HG03045 (cell line): ENCODE measurements around the gene EFNA5.
A peak's percentile ranks its signal among the peaks of the same experiment; 100 is the strongest.

Experiments
- ATAC-seq: cut with Tn5 transposase; IDR thresholded peaks from one replicate; pipeline ENCODE4 v1.9.1; 2021; ENCODE audit warnings: mild to moderate bottlenecking, moderate library complexity; ENCODE audit not compliant: unreplicated experiment

EFNA5 gene

DNA sequence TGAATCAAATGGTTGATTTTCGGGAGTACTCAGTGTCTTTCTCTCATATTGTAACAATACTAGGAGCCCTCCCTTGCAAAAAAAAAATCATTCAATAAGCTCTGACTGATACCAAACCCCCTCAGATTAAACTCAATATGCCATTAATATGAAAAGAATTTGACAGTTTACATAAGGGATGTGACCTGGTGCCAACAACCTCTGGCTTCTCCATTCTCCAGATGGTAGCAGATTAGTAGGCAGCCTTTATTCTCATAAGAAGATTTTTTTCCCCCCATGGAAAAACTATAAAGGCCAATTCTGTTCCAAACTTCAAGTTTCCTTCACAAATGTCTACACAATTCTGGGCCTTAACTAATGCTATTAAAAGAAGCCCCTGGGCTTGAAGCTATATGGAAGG is 96.5 kb downstream of the EFNA5 start:
- no peak for ATAC-seq

DNA sequence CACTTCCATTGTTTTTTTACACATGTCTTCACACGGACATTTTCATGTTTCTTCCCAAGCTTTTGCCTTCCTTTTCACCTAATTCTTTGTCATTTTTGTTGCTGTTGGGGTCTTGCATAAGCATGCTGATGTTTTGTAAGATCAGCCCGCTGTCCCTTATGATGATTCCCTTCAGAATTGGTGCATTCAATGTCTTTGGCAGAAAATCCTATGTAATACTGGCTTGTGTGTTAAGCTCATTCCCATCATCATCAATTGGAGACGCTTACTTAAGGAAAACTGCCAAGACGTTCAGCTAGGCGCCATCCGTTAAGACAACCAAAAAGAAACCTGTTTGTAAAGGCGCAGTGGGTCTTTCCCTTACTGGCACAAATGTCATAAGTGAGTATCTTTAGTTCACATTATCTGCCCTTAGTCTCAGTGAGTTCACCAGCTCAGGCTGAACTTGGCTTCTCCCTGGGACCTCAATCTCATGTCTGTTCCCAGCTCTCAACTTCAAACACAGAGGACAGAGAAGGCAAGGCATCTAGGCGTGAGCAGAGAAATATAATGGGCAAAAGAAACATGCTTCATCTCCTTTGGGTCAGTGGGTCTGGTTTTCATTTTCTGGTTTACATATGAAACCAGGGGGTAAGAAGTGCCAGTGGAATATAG is 97.9 kb downstream of the EFNA5 start:
- ATAC-seq: no peak

- peak; percentile 80 for ATAC-seq
Observed at GRCh38 chr5:107571621-107572536, 98.9 kb downstream of the EFNA5 start.

DNA sequence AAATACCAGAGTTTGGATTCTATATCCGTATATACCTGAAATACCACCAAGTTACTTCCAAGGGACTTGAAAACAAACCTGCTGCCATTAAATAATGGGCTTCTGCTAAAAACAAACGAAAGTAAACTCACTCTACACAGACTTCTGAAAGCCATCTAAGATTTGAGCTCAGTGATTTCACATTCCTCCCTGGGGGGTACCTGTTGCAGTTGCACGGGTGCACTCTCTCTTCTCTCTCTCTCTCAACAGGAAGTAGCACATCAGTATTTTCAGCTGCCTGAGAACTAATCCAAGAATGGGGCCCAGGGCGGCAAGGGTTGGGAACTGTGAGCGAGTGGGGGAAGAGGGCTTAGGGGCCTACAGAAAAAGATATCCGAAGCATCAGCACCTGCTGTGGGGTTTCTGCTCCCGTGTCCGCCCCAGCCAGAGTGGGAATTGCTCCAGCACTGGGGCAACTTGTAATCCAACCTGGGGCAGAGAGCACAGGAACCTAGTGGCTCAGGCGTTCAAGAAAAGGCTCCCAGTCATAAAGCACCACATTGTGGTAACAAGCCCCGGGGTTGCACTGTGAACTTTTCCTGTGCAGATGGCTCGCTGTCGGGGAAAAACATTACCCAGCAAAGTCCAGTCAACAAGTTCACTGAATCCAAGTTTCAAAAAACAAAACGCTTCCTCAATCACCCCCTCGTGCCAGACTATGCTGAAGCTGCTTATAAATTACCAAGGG is 99.8 kb downstream of the EFNA5 start:
- ATAC-seq: peak; percentile 83

GRCh38 chr5:107570181-107570580 is 100.6 kb downstream of the EFNA5 start:
- no peak for ATAC-seq

- no peak for ATAC-seq
Observed at GRCh38 chr5:107567901-107568671, 102.7 kb downstream of the EFNA5 start.

- no peak for ATAC-seq
Observed at GRCh38 chr5:107566986-107567385, 103.8 kb downstream of the EFNA5 start.

GRCh38 chr5:107565791-107566767 is 104.7 kb downstream of the EFNA5 start:
- no peak for ATAC-seq

DNA sequence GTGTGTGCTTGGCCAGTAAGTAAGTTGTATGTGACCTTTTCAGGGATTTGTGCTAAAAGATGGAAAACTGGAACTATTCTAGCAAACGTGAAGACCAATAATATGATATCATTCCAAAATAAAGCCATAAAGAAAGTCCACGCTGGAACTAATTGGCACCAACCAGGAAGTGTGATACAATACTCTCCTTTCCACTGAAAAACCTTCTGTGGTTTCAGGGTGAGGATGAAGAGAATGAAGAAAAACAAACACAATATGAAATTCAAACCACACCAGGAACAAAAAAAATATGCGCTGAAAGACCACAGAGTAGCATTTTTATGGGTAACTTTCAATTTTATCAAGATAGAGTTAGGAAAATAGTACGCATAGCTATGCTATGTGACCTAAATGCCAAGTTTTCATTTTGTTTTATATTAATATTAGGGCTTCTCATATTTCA is 105.8 kb downstream of the EFNA5 start:
- ATAC-seq: no peak

DNA sequence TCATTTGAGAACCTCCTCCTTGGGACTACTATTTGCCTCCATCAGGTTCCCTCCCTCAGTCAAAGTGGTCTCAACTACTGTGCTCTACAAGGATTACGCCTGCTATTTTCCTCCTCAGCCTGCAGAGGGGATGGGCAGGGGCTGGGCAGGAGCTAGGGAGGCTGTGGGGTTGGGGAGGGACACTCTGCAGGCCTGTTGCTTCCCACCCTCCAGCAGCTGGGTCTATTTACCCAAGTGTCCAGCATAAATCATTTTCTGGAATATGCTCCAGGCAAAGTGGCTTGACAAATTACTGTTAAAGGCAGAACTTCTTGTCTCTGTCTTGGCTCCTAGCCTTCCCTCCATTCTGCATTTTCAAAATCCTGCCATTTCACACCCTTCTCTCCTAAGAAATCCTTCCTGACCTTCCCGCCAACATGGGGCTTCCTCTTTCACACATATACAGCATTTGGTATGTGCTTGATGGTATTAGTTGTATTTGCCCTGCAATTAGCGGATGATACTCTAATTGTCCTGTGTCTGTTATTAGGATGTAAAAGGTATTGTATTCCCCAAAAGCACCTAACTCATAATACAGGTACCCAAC is 106.7 kb downstream of the EFNA5 start:
- ATAC-seq: no peak

GRCh38 chr5:107560377-107560776 is 110.4 kb downstream of the EFNA5 start:
- no peak for ATAC-seq

GRCh38 chr5:107558823-107559375 is 111.8 kb downstream of the EFNA5 start:
- ATAC-seq: no peak

DNA sequence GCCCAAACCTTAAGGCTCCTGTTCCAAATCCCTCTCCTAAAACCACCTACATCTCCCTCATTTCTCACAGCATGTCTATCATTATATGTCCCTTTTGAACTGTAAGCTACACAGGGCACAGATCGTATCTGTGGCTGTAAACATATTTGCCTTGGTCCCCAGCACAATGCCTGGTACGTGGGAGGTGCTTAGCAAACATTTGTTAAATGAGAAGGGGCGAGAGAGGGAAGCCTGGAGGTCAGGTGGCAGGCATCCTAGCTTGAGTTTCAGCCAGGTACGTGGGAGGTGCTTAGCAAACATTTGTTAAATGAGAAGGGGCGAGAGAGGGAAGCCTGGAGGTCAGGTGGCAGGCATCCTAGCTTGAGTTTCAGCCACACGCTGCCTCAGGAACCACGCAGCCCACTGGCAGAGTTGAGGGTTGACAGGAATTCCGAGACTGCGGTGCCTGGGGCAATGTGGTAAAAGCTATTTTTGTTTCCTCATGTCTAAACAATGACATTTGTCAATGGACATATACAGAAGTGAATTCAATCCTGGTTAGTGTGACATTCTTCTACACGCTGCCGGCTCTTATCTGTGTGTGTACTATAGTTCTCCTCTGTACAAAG is 113.6 kb downstream of the EFNA5 start:
- ATAC-seq: no peak

DNA sequence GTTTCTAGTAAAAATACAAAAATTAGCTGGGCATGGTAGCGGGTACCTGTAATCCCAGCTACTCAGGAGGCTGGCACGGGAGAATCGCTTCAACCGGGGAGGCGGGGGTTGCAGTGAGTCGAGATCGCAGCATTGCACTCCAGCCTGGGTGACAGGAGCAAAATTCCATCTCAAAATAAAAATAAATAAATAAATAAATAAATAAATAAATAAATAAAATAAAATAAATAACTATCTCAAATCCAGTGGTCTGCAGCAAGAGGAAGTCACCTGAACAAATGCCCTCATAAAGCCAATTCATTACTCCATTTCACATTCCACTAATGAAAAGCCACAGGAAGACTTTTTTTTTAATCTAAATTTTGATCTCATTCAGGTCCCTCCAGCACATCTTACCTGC is 114.2 kb downstream of the EFNA5 start:
- no peak for ATAC-seq

- ATAC-seq: no peak
Observed at GRCh38 chr5:107555425-107556090, 115.2 kb downstream of the EFNA5 start.

DNA sequence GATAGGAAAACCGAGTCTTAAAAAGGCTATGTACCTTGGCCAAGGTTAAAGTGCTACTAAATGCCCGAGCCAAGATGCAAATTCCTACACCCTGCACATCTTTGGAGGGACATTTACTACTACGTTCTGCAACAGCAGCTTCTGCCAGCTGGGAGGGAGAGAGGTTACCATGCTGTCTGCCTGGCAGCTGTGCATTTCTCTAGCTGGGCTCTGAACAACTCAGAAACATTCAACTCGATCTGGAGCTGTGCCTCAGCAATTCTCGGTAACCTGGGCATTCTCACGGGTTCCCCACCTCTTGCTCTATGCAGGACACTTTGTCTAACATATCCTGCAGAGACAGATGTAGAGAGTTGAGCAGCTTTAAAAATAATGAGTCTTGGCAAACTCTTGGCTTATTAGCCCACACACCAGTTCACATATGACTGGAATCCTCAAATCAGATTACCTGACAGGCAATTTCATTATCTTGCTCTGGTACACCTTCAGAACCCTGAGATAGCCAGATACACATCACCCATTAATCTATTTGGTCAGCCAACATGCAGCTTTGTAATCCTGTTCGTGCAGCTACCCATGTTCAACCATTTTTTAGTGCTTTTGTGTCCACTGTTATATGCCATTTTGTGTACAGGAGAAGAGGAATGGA is 115.8 kb downstream of the EFNA5 start:
- no peak for ATAC-seq

- no peak for ATAC-seq
Observed at GRCh38 chr5:107553117-107553555, 117.6 kb downstream of the EFNA5 start.
